Measurements from ENCODE around the gene FLACC1.

DNA sequence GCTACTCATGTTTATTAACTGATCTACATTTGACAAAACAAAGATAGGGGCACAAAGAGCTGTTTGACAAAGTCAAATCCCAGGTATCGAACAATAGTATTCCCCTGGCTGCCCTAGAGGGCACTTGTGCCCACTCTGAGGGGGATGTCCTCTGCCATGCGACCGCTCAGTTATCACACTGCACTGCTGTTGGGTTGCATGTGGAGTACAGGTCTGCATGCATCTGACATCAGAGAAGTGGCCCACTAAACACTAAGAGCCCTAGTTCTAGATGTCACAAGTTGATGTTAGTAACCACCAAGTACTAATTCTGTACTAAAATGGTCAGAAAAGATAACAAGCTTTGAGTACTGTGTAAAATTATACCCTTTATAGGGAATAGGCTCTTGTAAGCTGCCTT lies 20.1 kb upstream of the FLACC1 start:
- TF ChIP-seq POLR2AphosphoS5 (IDR thresholded peaks at IDR 0.05; ENCODE audit: low read depth, low read length): no peak
- TF ChIP-seq POLR2A (IDR thresholded peaks at IDR 0.05; ENCODE audit: low read depth, low read length): no peak
- no peak for TF ChIP-seq TAF1 (IDR thresholded peaks at IDR 0.05; ENCODE audit: borderline replicate concordance, low read depth, low read length)
